Cardiac fibroblast (primary cell): ENCODE measurements around the gene ZNF789.
"Not testable (repeated sequence)": the region's sequence is repeated elsewhere in the genome, so short reads cannot be mapped to it uniquely, and the experiment has no call there.

Source experiments
- DNase-seq, 2 donors: peaks; one replicate each; pipeline versions ENCODE4 v3.0.0 to v3.0.0-alpha.2; 2010; ENCODE audit warnings: low read depth in 2 of 2
- H3K4me3 ChIP-seq, 2 donors: replicated peaks in 1 of 2; 1 replicate in 1 of 2; 2 replicates in 1 of 2; pipeline ENCODE4 v1.5.1; 2011; ENCODE audit warnings: low read depth in 2 of 2, low read length in 2 of 2, mild to moderate bottlenecking in 2 of 2, moderate library complexity in 1 of 2
- CTCF ChIP-seq: IDR thresholded peaks from one replicate; pipeline ENCODE4 v1.5.1; 2011; ENCODE audit warnings: low read depth, mild to moderate bottlenecking, low read length, inconsistent platforms

ZNF789 gene

GRCh38 chr7:99472561-99473314 is at the start of gene ZNF789:
ZNF789 (plus strand) TSS chr7:99472890; CDS start chr7:99476457, 3,567 bp downstream.
- H3K4me3 ChIP-seq = peak within 1 kb of the TSS; percentile 91 to 93
- DNase-seq = peak; percentile 97
- TF ChIP-seq CTCF = no peak

- no peak for DNase-seq
- no peak overlapping the region for H3K4me3 ChIP-seq
- TF ChIP-seq CTCF = no peak
Observed at GRCh38 chr7:99424932-99425730, 47.6 kb upstream of the ZNF789 start.

GRCh38 chr7:99428972-99429566 is 43.6 kb upstream of the ZNF789 start:
- no peak for TF ChIP-seq CTCF
- no peak overlapping the region for H3K4me3 ChIP-seq
- DNase-seq = no peak

- no peak for DNase-seq
- H3K4me3 ChIP-seq = no peak overlapping the region
- TF ChIP-seq CTCF = no peak
Observed at GRCh38 chr7:99429756-99430155, 42.9 kb upstream of the ZNF789 start.

- not testable (repeated sequence) for DNase-seq
Observed at GRCh38 chr7:99431756-99432540, 40.7 kb upstream of the ZNF789 start.

GRCh38 chr7:99433158-99433557 is 39.5 kb upstream of the ZNF789 start:
- DNase-seq = no peak
- no peak overlapping the region for H3K4me3 ChIP-seq
- TF ChIP-seq CTCF = no peak

More at GRCh38 chr7:99431756-99432540, 40.7 kb upstream of the ZNF789 start:
- H3K4me3 ChIP-seq = not testable (repeated sequence)
